CD8-positive, alpha-beta memory T cell (primary cell): ENCODE measurements around the gene DEFB131B. TPM values are rescaled to one million over a fixed set of nuclear protein-coding genes. Genes with fewer than 3 reads are reported as not detected.
"Not testable (repeated sequence)": the region's sequence is repeated elsewhere in the genome, so short reads cannot be mapped to it uniquely, and the experiment has no call there.

Source experiments
- CTCF ChIA-PET: fragments of 350-600 bp; sonication (Branson Sonifier 250); formaldehyde crosslinking; loops from one replicate; lab custom pipeline; 2021; ENCODE audit warnings: antibody characterized with exemption; lab: Charles Lee
- POLR2A ChIA-PET: fragments of 350-600 bp; sonication (Branson Sonifier 250); formaldehyde crosslinking; loops from one replicate; lab custom pipeline; 2021; ENCODE audit warnings: antibody characterized with exemption; lab: Charles Lee
- DNase-seq, 5 donors: peaks; one replicate each; pipeline versions ENCODE4 v3.0.0 to v3.0.0-alpha.2; 2020 to 2022; ENCODE audit warnings: mixed read lengths in 1 of 5
- H3K27ac ChIP-seq: one replicate; pipeline ENCODE4 v1.7.0; 2013; ENCODE audit warnings: low read depth, mild to moderate bottlenecking, low read length, moderate library complexity
- H3K27me3 ChIP-seq: 2 replicates; pipeline ENCODE4 v1.7.0; 2013; ENCODE audit warnings: low read length, mild to moderate bottlenecking; ENCODE audit not compliant: insufficient read depth, poor library complexity, severe bottlenecking
- H3K36me3 ChIP-seq: 2 replicates; pipeline ENCODE4 v1.7.0; 2013; ENCODE audit warnings: mild to moderate bottlenecking, low read length, moderate library complexity; ENCODE audit not compliant: insufficient read depth
- H3K4me1 ChIP-seq: 2 replicates; pipeline ENCODE4 v1.7.0; 2013; ENCODE audit warnings: mild to moderate bottlenecking, low read length, moderate library complexity; ENCODE audit not compliant: insufficient read depth
- H3K4me3 ChIP-seq: 2 replicates; pipeline ENCODE4 v1.7.0; 2013; ENCODE audit warnings: mild to moderate bottlenecking, low read length
- H3K9me3 ChIP-seq: 2 replicates; pipeline ENCODE4 v1.7.0; 2013; ENCODE audit warnings: mild to moderate bottlenecking, low read length
- H3K27ac Mint-ChIP-seq, 8 donors: one replicate each; pipeline ENCODE4 v1.8.0; 2020 to 2021; ENCODE audit warnings: mixed read lengths in 8 of 8, mild to moderate bottlenecking in 6 of 8, inconsistent platforms in 3 of 8, moderate library complexity in 3 of 8
- H3K27me3 Mint-ChIP-seq, 2 donors: one replicate each; pipeline ENCODE4 v1.8.0; 2020 to 2021; ENCODE audit warnings: mixed read lengths in 2 of 2, mild to moderate bottlenecking in 1 of 2, moderate library complexity in 1 of 2
- H3K36me3 Mint-ChIP-seq, 3 donors: one replicate each; pipeline ENCODE4 v1.8.0; 2020 to 2021; ENCODE audit warnings: mixed read lengths in 3 of 3, inconsistent platforms in 1 of 3, mild to moderate bottlenecking in 1 of 3
- H3K4me1 Mint-ChIP-seq, 3 donors: one replicate each; pipeline ENCODE4 v1.8.0; 2020 to 2021; ENCODE audit warnings: mixed read lengths in 3 of 3, inconsistent platforms in 1 of 3, mild to moderate bottlenecking in 1 of 3
- H3K4me3 Mint-ChIP-seq, 7 donors: one replicate each; pipeline ENCODE4 v1.8.0; 2020 to 2021; ENCODE audit warnings: mixed read lengths in 7 of 7, mild to moderate bottlenecking in 6 of 7, moderate library complexity in 4 of 7, inconsistent platforms in 2 of 7
- H3K9me3 Mint-ChIP-seq, 5 donors: one replicate each; pipeline ENCODE4 v1.8.0; 2020 to 2022; ENCODE audit warnings: mixed read lengths in 5 of 5, mild to moderate bottlenecking in 3 of 5, moderate library complexity in 2 of 5, inconsistent platforms in 1 of 5
- polyA plus RNA-seq: library from polyadenylated mRNA; unstranded; fragments of 300-500 nt; fragmentation: Illumina TruSeq; gene quantifications from one replicate; pipeline ENCODE4 v1.2.3, GENCODE V29; 2021
- total RNA-seq, 2 experiments: library from RNA; stranded (reverse); gene quantifications; one replicate each; pipeline ENCODE4 v1.2.3, GENCODE V29; 2021

Gene DEFB131B
- total and polyA plus RNA-seq, 3 experiments from 2014 or later, result not detected

- peaks cover 3 to 20% (median 6%) of the 10 kb centered on the region in 3 donors for H3K36me3 Mint-ChIP-seq
- not testable (repeated sequence) for H3K27ac ChIP-seq, H3K27ac Mint-ChIP-seq
These were observed 11.1 kb downstream of the DEFB131B start for GRCh38 chr11:71889181-71889872.

GRCh38 chr11:71895961-71896360 is 17.7 kb downstream of the DEFB131B start:
- Histone ChIP-seq H3K4me3 (no peak overlapping the region), H3K4me1 (no peaks in the 10 kb centered on the region), H3K27me3 (no peaks in the 10 kb centered on the region), H3K9me3 (no peaks in the 10 kb centered on the region), H3K27ac (no peak overlapping the region), H3K36me3 (no peaks in the 10 kb centered on the region)
- no peak overlapping the region for H3K27ac Mint-ChIP-seq
- ChIA-PET POLR2A (no interaction called here), CTCF (no interaction called here)
- no peak for DNase-seq
- H3K27me3 Mint-ChIP-seq, result no peaks in the 10 kb centered on the region
- H3K9me3 Mint-ChIP-seq, result peaks cover 0 to 2% (median 0%) of the 10 kb centered on the region in 5 donors
- peaks cover 20 to 41% (median 27%) of the 10 kb centered on the region in 3 donors for H3K36me3 Mint-ChIP-seq
- H3K4me3 Mint-ChIP-seq, result no peak overlapping the region
- no peaks in the 10 kb centered on the region for H3K4me1 Mint-ChIP-seq

More at GRCh38 chr11:71889181-71889872, 11.1 kb downstream of the DEFB131B start:
- CTCF ChIA-PET, DNase-seq, H3K36me3 ChIP-seq, H3K9me3 Mint-ChIP-seq, H3K4me3 ChIP-seq, POLR2A ChIA-PET, H3K4me3 Mint-ChIP-seq, H3K4me1 ChIP-seq, H3K27me3 Mint-ChIP-seq, H3K4me1 Mint-ChIP-seq, H3K9me3 ChIP-seq, H3K27me3 ChIP-seq: not testable (repeated sequence)

- H3K4me3 Mint-ChIP-seq, DNase-seq, POLR2A ChIA-PET, H3K27me3 ChIP-seq, H3K27me3 Mint-ChIP-seq, H3K36me3 ChIP-seq, H3K9me3 ChIP-seq, H3K4me1 ChIP-seq, H3K27ac ChIP-seq, H3K4me3 ChIP-seq, CTCF ChIA-PET, H3K4me1 Mint-ChIP-seq, H3K27ac Mint-ChIP-seq, H3K9me3 Mint-ChIP-seq: not testable (repeated sequence)
- peaks cover 22 to 42% (median 30%) of the 10 kb centered on the region in 3 donors for H3K36me3 Mint-ChIP-seq
These were observed 22.9 kb downstream of the DEFB131B start for GRCh38 chr11:71901137-71901536.

- H3K4me3 ChIP-seq, result no peak overlapping the region
- peaks cover 15 to 70% (median 23%) of the 10 kb centered on the region in 3 donors for H3K36me3 Mint-ChIP-seq
- H3K27ac ChIP-seq, result no peak overlapping the region
- no peaks in the 10 kb centered on the region for H3K4me1 ChIP-seq
- no peak for DNase-seq
- no peaks in the 10 kb centered on the region for H3K9me3 Mint-ChIP-seq
- CTCF ChIA-PET, result no interaction called here
- no peaks in the 10 kb centered on the region for H3K27me3 ChIP-seq
- H3K9me3 ChIP-seq, result no peaks in the 10 kb centered on the region
- H3K27me3 Mint-ChIP-seq, result no peaks in the 10 kb centered on the region
- H3K4me3 Mint-ChIP-seq, result no peak overlapping the region
- no peak overlapping the region for H3K27ac Mint-ChIP-seq
- no peaks in the 10 kb centered on the region for H3K4me1 Mint-ChIP-seq
- POLR2A ChIA-PET, result no interaction called here
- no peaks in the 10 kb centered on the region for H3K36me3 ChIP-seq
These were observed 30.0 kb downstream of the DEFB131B start for GRCh38 chr11:71908218-71908617.

- H3K4me1 ChIP-seq, H3K9me3 ChIP-seq, H3K4me1 Mint-ChIP-seq, H3K27me3 ChIP-seq, H3K9me3 Mint-ChIP-seq, POLR2A ChIA-PET, H3K4me3 ChIP-seq, H3K4me3 Mint-ChIP-seq, H3K27me3 Mint-ChIP-seq, DNase-seq, CTCF ChIA-PET, H3K27ac ChIP-seq: not testable (repeated sequence)
- H3K36me3 Mint-ChIP-seq, result peaks cover 13 to 79% (median 30%) of the 10 kb centered on the region in 3 donors
- H3K36me3 ChIP-seq, result peaks cover 10% of the 10 kb centered on the region
- H3K27ac Mint-ChIP-seq, result peak overlapping the region in 1 of 8 donors; percentile 9
These were observed 32.5 kb downstream of the DEFB131B start for GRCh38 chr11:71910775-71911174.

- CTCF ChIA-PET, H3K27ac ChIP-seq, H3K4me3 Mint-ChIP-seq, DNase-seq, H3K27me3 ChIP-seq, POLR2A ChIA-PET, H3K27me3 Mint-ChIP-seq, H3K9me3 ChIP-seq, H3K4me1 ChIP-seq, H3K9me3 Mint-ChIP-seq, H3K4me3 ChIP-seq, H3K4me1 Mint-ChIP-seq: not testable (repeated sequence)
- H3K36me3 ChIP-seq, result peaks cover 15% of the 10 kb centered on the region
- H3K27ac Mint-ChIP-seq, result peak overlapping the region in 2 of 8 donors; percentile 33 to 35
- peaks cover 16 to 80% (median 36%) of the 10 kb centered on the region in 3 donors for H3K36me3 Mint-ChIP-seq
These were observed 33.2 kb downstream of the DEFB131B start for GRCh38 chr11:71911321-71911985.

- H3K4me1 Mint-ChIP-seq, H3K4me1 ChIP-seq, H3K27me3 Mint-ChIP-seq, H3K9me3 ChIP-seq, DNase-seq, H3K9me3 Mint-ChIP-seq, H3K4me3 ChIP-seq, H3K27me3 ChIP-seq, POLR2A ChIA-PET, H3K27ac ChIP-seq, H3K4me3 Mint-ChIP-seq, CTCF ChIA-PET: not testable (repeated sequence)
- Mint-ChIP-seq H3K36me3 (peaks cover 16 to 79% (median 39%) of the 10 kb centered on the region in 3 donors), H3K27ac (peak overlapping the region in 2 of 8 donors; percentile 35 to 53)
- peaks cover 15% of the 10 kb centered on the region for H3K36me3 ChIP-seq
These were observed 33.7 kb downstream of the DEFB131B start for GRCh38 chr11:71911986-71912340.

GRCh38 chr11:71913756-71914526 is 35.7 kb downstream of the DEFB131B start:
- ChIA-PET CTCF (interaction anchor here (1.1 kb wide), 1 partner anchor 15 kb away, joined by 3 read pairs; the partner anchor contains the start of genes RNF121 and XNDC1N), POLR2A (interaction anchor here (0.7 kb wide), 1 partner anchor 1300 kb away, joined by 10 read pairs; no protein-coding TSS in a partner anchor)

More at GRCh38 chr11:71913756-71914526, 35.7 kb downstream of the DEFB131B start:
- Histone ChIP-seq H3K4me1 (no peaks in the 10 kb centered on the region), H3K4me3 (no peak overlapping the region), H3K9me3 (no peaks in the 10 kb centered on the region), H3K36me3 (peaks cover 15% of the 10 kb centered on the region), H3K27me3 (no peaks in the 10 kb centered on the region), H3K27ac (no peak overlapping the region)
- DNase-seq, result no peak
- Mint-ChIP-seq H3K4me3 (no peak overlapping the region), H3K27me3 (no peaks in the 10 kb centered on the region), H3K27ac (no peak overlapping the region), H3K36me3 (peaks cover 19 to 82% (median 37%) of the 10 kb centered on the region in 3 donors), H3K9me3 (no peaks in the 10 kb centered on the region), H3K4me1 (no peaks in the 10 kb centered on the region)
